ENCODE data around the gene ARGLU1.

ARGLU1 gene

GRCh38 chr13:106548064-106548696 lies 19.8 kb downstream of the ARGLU1 start:
- no peak for DNase-seq (ENCODE audit: low spot score)

GRCh38 chr13:106541826-106542225 lies 26.1 kb downstream of the ARGLU1 start:
- no peak for DNase-seq (ENCODE audit: low spot score)

DNA sequence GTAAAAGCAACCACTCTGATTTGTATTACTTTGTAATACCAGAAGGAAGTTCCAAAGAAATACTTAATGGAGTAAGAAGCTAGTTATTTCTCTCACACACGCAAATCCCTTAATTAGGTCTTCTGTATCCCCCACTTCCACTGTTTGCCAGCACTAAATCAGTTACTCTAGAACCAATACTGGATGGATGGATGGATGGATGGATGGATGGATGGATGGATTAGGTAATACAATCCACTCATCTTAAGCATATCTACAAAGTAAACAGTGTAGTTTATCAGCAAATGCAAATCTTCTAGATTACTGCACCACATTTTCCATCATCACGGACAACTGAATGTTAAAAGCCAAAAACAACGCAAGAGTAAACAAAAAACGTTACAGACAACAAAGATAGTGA lies 27.3 kb downstream of the ARGLU1 start:
- no peak for DNase-seq (ENCODE audit: low spot score)

DNA sequence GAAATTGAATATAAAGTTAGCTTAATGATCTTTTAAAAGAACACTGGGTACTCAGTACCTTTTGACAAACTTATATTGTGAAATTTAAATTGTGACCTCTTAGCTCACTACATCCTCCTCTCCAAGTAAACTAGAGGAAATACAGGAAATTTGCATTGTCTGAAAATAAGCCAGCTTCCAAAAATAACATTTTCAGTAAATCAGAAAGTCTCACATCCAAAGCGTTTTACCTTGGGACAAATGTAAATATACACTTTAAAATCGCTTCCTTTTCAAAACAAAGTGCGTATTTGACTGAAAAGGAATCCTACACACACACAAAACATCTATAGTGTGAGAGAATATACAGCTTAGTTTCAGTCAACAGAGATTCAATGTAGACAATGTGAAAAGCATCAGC lies 30.4 kb downstream of the ARGLU1 start:
- DNase-seq (ENCODE audit: low spot score), result no peak

GRCh38 chr13:106536244-106537034 lies 31.5 kb downstream of the ARGLU1 start:
- peak; percentile 85 for DNase-seq (ENCODE audit: low spot score)

DNA sequence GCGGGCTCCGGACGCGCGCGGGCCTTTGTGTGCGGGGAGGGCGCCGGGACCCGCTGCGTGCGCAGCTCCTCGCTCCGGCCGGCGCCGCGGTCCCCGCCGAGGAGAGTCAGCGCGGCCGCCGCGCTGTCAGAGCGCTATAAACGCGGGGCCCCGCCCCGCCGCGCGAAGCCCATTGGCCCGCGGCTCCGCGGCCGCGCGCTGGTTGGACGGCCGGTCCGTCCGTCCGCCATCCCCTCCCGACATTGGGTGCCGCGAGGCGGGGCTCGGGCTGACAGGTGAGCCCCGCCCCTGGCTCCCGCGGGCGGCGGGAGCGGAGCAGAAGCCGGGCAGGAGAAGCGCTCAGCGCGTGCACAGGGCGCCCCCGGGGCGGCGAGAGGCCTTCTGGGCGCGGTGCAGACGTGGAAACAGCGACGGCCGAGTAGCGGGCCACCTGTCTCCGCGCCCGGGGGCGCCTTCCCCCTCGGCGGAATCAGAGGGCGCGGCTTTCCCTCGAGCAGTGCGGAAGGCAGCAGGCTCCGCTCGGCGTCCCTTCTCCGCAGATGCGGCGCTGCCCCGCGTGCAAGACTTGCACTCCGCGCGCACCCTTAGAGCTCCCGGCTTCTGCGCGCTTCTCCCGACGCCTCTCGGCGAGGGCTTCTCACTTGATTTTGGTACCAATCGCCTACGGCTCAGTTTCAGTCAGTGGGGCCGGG lies 32.2 kb downstream of the ARGLU1 start, which contains the start of gene EFNB2:
TSS of gene EFNB2 (minus strand) at position 111 of the 692 bp plus-strand sequence. CDS start 698 bp downstream, outside the sequence.
- peak; percentile 99 for DNase-seq (ENCODE audit: low spot score)

- peak; percentile 36 for DNase-seq (ENCODE audit: low spot score)
Measured at GRCh38 chr13:106534639-106535551, 33.0 kb downstream of the ARGLU1 start.

DNA sequence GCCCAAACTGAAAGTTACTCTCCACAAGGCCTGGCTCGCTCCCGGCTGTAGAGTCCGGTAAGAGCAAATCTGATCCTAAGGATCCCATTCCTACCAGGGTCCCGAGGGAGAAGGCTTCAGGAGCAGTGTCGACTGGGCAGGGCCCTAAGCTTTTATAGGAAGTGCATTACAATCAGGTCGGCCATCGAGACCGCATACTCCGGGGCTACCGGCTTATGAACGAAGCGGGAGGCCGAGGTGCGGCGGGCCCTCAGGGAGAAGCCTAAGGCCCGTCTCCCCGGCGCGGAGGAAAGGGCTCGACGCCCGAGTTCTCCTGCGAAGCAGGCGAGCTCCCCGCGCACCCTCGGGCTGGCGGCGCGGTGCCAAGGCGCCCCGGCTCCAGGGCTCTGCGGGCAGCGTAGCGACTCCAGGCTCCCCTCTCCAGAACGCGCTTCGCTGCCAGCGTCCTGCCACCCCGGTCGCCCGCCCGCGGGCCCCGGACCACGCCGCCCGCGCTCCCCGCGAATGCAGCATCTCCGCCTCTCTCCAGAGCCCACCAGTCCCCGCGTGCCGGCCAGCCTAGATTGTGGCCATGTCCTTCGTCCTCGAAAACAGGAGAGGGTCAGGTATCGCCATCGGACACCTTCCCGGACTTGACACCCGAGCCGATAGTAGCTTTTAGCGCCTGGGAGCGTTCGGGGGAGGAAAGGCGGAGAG lies 33.8 kb downstream of the ARGLU1 start:
- DNase-seq (ENCODE audit: low spot score), result peak; percentile 61

GRCh38 chr13:106533101-106533942 lies 34.6 kb downstream of the ARGLU1 start:
- DNase-seq (ENCODE audit: low spot score), result peak; percentile 87

- peak; percentile 13 for DNase-seq (ENCODE audit: low spot score)
Measured at GRCh38 chr13:106532111-106532929, 35.6 kb downstream of the ARGLU1 start.

DNA sequence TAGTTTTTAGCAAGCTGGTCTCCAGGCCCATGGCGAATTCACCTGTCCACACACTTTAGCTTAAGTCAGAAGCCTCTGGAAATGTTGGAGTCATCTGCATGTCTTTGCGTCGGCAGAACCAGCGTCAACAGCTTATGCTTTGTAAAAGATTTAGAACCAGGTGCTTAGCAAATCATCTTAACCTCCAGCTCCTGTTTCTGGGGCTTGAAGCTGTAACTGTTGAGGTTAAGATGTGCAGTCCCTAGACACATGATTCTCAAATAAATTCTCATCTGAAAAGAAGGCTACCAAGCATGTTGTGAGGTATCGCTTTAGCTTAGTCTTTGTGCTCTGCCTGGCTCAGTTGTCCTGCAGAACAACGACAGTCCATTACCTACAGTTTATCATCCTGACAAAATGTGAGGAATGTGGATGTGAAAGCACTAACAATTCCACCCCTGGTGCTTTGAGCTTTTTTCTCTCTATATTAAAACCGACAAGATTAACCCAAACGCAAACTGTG lies 36.9 kb downstream of the ARGLU1 start:
- no peak for DNase-seq (ENCODE audit: low spot score)

- no peak for DNase-seq (ENCODE audit: low spot score)
Measured at GRCh38 chr13:106530171-106530851, 37.6 kb downstream of the ARGLU1 start.

DNA sequence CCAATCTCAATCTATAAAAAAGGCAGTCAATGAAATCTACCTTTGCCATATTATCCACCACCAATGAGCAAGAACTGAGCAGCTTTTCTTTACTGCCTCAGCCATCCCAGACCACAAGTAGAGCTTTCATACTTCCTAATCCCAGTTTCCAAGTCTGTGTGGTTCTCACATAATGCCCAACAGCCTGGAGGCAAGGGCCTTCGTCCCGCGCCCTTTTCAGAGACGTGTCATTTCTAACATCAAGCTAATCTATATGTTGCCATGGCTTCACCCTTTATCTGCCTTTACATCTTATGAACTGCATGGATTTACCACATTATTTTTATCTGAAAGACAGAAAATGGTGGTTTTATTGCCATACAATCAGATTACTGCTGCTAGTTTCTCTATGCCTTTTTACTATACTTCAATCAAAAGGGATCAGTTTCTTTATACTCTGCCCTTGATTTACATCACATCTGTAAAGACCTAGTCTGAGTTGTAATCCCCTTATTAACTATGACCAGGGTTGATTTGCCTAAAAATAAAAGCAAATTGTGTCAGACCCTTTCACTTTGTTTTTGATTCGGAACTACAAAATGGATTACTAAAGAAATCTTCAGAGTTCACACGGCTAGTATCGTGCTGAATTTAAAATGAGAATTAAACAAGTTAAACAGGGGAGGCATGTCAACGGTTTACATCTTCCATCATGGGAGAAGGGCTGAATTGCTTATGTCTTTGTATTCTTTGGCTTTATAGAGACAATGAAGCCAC lies 38.3 kb downstream of the ARGLU1 start:
- DNase-seq (ENCODE audit: low spot score), result no peak

GRCh38 chr13:106528718-106529414 lies 39.1 kb downstream of the ARGLU1 start:
- no peak for DNase-seq (ENCODE audit: low spot score)

DNA sequence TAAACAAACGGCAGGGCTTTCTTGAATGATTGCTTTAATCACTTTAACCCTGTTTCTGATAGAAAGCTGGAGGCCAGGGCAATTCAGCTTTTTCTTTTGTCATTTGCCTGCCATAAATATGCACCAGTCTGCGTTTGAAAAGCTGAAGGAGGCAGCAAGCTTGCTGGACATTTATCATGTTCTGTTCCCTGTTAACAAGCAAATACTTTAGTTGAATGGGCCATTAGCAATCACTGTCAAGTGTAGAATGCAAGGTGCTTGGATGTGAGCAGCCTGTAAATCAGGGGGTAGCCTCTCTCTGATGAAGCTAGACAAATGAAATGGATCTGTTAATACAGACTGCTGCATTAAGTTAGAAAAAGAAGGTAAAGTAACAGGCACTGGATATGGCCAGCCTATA lies 40.1 kb downstream of the ARGLU1 start:
- no peak for DNase-seq (ENCODE audit: low spot score)

DNA sequence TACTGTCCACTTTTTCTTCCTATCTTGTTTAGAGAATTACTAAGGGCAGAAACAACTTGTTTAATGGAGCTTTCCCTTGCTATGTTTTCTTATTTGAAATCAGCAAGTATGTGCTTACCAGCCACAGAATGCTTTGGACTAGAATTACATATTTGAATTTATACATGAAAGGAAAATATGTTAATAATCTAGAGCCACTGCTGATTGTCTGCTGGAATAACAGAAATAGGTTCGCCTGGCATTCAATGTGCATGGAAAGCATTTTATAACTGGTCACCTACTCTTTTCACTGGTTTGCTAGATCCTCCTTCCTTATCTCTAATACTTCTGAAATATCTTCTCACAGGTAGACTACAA lies 40.5 kb downstream of the ARGLU1 start:
- DNase-seq (ENCODE audit: low spot score), result no peak

DNA sequence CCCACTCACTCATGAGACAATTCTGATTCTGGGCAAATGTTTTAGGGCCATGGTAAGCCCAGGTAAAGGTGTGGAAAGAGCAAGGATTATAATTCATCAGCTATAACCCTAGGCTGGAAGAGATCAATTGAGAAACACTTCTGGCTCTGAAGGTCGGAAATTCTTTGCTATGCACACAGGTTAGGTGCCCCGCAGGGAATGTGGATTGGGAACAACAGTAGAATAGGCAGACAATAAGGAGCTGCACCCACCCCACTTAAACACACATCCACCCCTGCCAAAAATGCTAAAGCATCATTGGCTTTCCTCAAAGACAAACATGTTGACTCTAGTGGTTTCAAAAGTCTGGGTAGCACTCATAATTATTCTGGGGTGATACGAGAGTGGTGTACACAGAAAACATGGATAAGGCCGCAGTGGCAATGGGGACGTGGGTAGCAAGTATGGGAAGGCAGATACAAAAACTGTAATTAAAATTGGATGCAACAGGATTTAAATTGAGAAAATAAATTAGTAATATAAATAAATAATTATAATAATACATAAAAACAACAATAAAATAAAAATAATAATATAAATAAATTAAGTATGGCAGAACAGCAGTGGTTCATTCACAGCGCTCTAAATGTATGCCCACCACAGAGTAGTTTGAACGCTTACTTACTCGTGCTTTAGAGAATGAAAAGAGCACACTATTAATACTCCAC lies 41.0 kb downstream of the ARGLU1 start:
- DNase-seq (ENCODE audit: low spot score), result no peak
